Spleen (tissue), 11 donors: Measurements from ENCODE around the gene CYP26C1. TPM values are rescaled to one million over a fixed set of nuclear protein-coding genes. Genes with fewer than 3 reads are reported as not detected.

ENCODE experiments used
- DNase-seq: peaks from one replicate; pipeline ENCODE4 v3.0.0-alpha.2; 2020
- H3K27ac ChIP-seq, 8 donors: fragments of 200-600 bp; sonication (generic) in 7 of 8; 1 replicate in 4 of 8; 2 replicates in 4 of 8; pipeline versions ENCODE4 v1.5.0 to v1.8.0; 2016 to 2021; ENCODE audit warnings: inconsistent platforms in 4 of 8, mild to moderate bottlenecking in 4 of 8, moderate library complexity in 1 of 8
- H3K27me3 ChIP-seq, 7 donors: fragments of 200-600 bp; sonication (generic) in 6 of 7; replicated peaks in 1 of 7; 1 replicate in 4 of 7; 2 replicates in 3 of 7; pipeline versions ENCODE4 v1.5.0 to v1.8.0; 2016 to 2021; ENCODE audit warnings: inconsistent platforms in 3 of 7, mild to moderate bottlenecking in 1 of 7
- H3K36me3 ChIP-seq, 6 donors: fragments of 200-600 bp; sonication (generic) in 5 of 6; 1 replicate in 4 of 6; 2 replicates in 2 of 6; pipeline versions ENCODE4 v1.5.0 to v1.8.0; 2016 to 2021; ENCODE audit warnings: inconsistent platforms in 2 of 6
- H3K4me1 ChIP-seq, 6 donors: fragments of 200-600 bp; sonication (generic) in 5 of 6; 1 replicate in 3 of 6; 2 replicates in 3 of 6; pipeline versions ENCODE4 v1.5.0 to v1.8.0; 2016 to 2021; ENCODE audit warnings: inconsistent platforms in 3 of 6
- H3K4me3 ChIP-seq, 8 donors: fragments of 200-600 bp; sonication (generic) in 7 of 8; 1 replicate in 4 of 8; 2 replicates in 4 of 8; pipeline versions ENCODE4 v1.5.0 to v1.8.0; 2016 to 2021; ENCODE audit warnings: inconsistent platforms in 4 of 8, mild to moderate bottlenecking in 4 of 8, moderate library complexity in 2 of 8
- H3K9me3 ChIP-seq, 8 donors: fragments of 200-600 bp; sonication (generic) in 7 of 8; 1 replicate in 4 of 8; 2 replicates in 4 of 8; pipeline versions ENCODE4 v1.5.0 to v1.8.0; 2016 to 2021; ENCODE audit warnings: inconsistent platforms in 4 of 8
- CTCF ChIP-seq, 11 experiments: fragments of 200-600 bp in 7 of 11; fragments of 450-650 bp in 4 of 11; sonication (generic) in 4 of 11; IDR thresholded peaks in 8 of 11; conservative IDR thresholded peaks in 3 of 11; 1 replicate in 7 of 11; 2 replicates in 4 of 11; pipeline versions ENCODE4 v1.4.0 to v1.8.0; 2016 to 2021; ENCODE audit warnings: antibody characterized with exemption in 11 of 11, inconsistent platforms in 4 of 11, mild to moderate bottlenecking in 1 of 11
- POLR2A ChIP-seq, 3 donors: fragments of 450-650 bp; IDR thresholded peaks; one replicate each; pipeline ENCODE4 v1.5.1; 2017; ENCODE audit warnings: antibody characterized with exemption in 3 of 3, mild to moderate bottlenecking in 1 of 3
- POLR2AphosphoS5 ChIP-seq, 3 donors: sonication (generic); formaldehyde crosslinking; IDR thresholded peaks; one replicate each; pipeline ENCODE4 v1.5.1; 2017; ENCODE audit warnings: antibody characterized with exemption in 3 of 3
- WGBS, 5 donors: extraction: QIAGEN DNeasy Blood & Tissue Kit in 3 of 5; methylation state at CpG; one replicate each; pipeline versions ENCODE4 v1.1.5 to v1.1.7; 2013 to 2018; 5-methylcytosine and 5-hydroxymethylcytosine counted together
- intact Hi-C: fragments of 100-400 bp; cut with DNase I; formaldehyde crosslinking; loops from one replicate; pipeline ENCODE4 v1.15.0; 2023; ENCODE audit warnings: low total_unique reads
- polyA plus RNA-seq, 3 donors: library from polyadenylated mRNA; stranded (reverse); fragments of 200-250 nt; gene quantifications; one replicate each; pipeline ENCODE4 v1.2.1, GENCODE V29; 2013
- total RNA-seq, 7 donors: library from RNA; depleted of rRNA in 3 of 7; stranded (reverse); fragments of >200 nt in 3 of 7; fragmentation: NEBNext Ultra II Directional in 4 of 7; extraction: Animal tissue kit (Norgen Biotek cat#: 25700) in 4 of 7; gene quantifications; one replicate each; pipeline versions ENCODE4 v1.1.0 to v1.2.1, GENCODE V29; 2016 to 2021
- donor health status: healthy with polysubstance abuse.
- donor health status: DM: no; HTN: no; CAD: no; lungs with moderate emphysema.
- donor health status: DM: no; HTN: no; CAD: no.
- donor health status: Bipolar disorder and iron deficiency.
- donor health status: healthy.
- donor health status: DM: no; HTN: no; CAD: no.
- donor health status: DM: yes; HTN: yes; CAD: no.

CYP26C1 gene
- total and polyA plus RNA-seq, 10 donors = 0.04 to 1.3 (median 0.39) TPM

- H3K4me3 ChIP-seq = no peak overlapping the region
- no peak for DNase-seq
- WGBS, 5 donors = 91 to 99% (median 94%) methylated on average over 3 of the region's 3 CpGs
- TF ChIP-seq POLR2AphosphoS5 (IDR thresholded peaks at IDR 0.05) (no peak), CTCF (IDR thresholded peaks at IDR 0.05 in 8 of 11, conservative IDR thresholded peaks at IDR 0.05 in 3 of 11) (no peak), POLR2A (IDR thresholded peaks at IDR 0.05) (no peak)
- no peaks in the 10 kb centered on the region for H3K9me3 ChIP-seq
- peaks cover 0 to 43% (median 10%) of the 10 kb centered on the region in 6 donors for H3K36me3 ChIP-seq
- no peaks in the 10 kb centered on the region for H3K4me1 ChIP-seq
- H3K27ac ChIP-seq = no peak overlapping the region
- peaks cover 0 to 1% (median 0%) of the 10 kb centered on the region in 7 donors for H3K27me3 ChIP-seq
- intact Hi-C loops = no loop called here
Observed at GRCh38 chr10:93054486-93054885, 6.1 kb upstream of the CYP26C1 start.

- TF ChIP-seq POLR2AphosphoS5 (IDR thresholded peaks at IDR 0.05) (no peak), CTCF (IDR thresholded peaks at IDR 0.05 in 8 of 11, conservative IDR thresholded peaks at IDR 0.05 in 3 of 11) (no peak), POLR2A (IDR thresholded peaks at IDR 0.05) (no peak)
- intact Hi-C loops = no loop called here
- peaks cover 13 to 36% (median 30%) of the 10 kb centered on the region in 6 donors for H3K4me1 ChIP-seq
- H3K27ac ChIP-seq = no peak overlapping the region
- no peak overlapping the region for H3K4me3 ChIP-seq
- peaks cover 0 to 38% (median 19%) of the 10 kb centered on the region in 7 donors for H3K27me3 ChIP-seq
- 94 to 99% (median 96%) methylated on average over 3 of the region's 3 CpGs for WGBS, 5 donors
- DNase-seq = no peak
- no peaks in the 10 kb centered on the region for H3K9me3 ChIP-seq
- H3K36me3 ChIP-seq = peaks cover 0 to 45% (median 10%) of the 10 kb centered on the region in 6 donors
Observed at GRCh38 chr10:93058139-93058538, 2.5 kb upstream of the CYP26C1 start.

- no peak overlapping the region for H3K27ac ChIP-seq
- H3K27me3 ChIP-seq = peaks cover 0 to 67% (median 45%) of the 10 kb centered on the region in 7 donors
- DNase-seq = no peak
- intact Hi-C loops = no loop called here
- WGBS, 5 donors = 31 to 49% (median 47%) methylated on average over 42 to 45 of the region's 45 CpGs
- H3K4me1 ChIP-seq = peaks cover 14 to 53% (median 39%) of the 10 kb centered on the region in 6 donors
- H3K4me3 ChIP-seq = peak overlapping the region in 1 of 8 donors; percentile 65
- peak in 1 of 3 donors; percentile 9 for TF ChIP-seq POLR2AphosphoS5 (IDR thresholded peaks at IDR 0.05)
- TF ChIP-seq POLR2A (IDR thresholded peaks at IDR 0.05) = no peak
- H3K9me3 ChIP-seq = no peaks in the 10 kb centered on the region
- H3K36me3 ChIP-seq = peaks cover 0 to 41% (median 10%) of the 10 kb centered on the region in 6 donors
Observed at GRCh38 chr10:93060887-93061593, 442 bp downstream of the CYP26C1 start.

GRCh38 chr10:93061594-93062513 lies 1.3 kb downstream of the CYP26C1 start:
- H3K36me3 ChIP-seq = peaks cover 0 to 38% (median 10%) of the 10 kb centered on the region in 6 donors
- intact Hi-C loops = no loop called here
- H3K4me1 ChIP-seq = peaks cover 14 to 57% (median 40%) of the 10 kb centered on the region in 6 donors
- H3K27me3 ChIP-seq = peaks cover 0 to 75% (median 53%) of the 10 kb centered on the region in 7 donors
- peak; percentile 78 for DNase-seq
- WGBS, 5 donors = 5 to 17% (median 8%) methylated on average over 34 to 57 of the region's 57 CpGs
- peak overlapping the region in 4 of 8 donors; percentile 12 to 46 (median 36) for H3K27ac ChIP-seq
- peak overlapping the region; percentile 18 to 65 (median 38) for H3K4me3 ChIP-seq
- TF ChIP-seq POLR2AphosphoS5 (IDR thresholded peaks at IDR 0.05) = peak; percentile 5 to 63 (median 40)
- TF ChIP-seq POLR2A (IDR thresholded peaks at IDR 0.05) = no peak
- no peak for TF ChIP-seq CTCF (IDR thresholded peaks at IDR 0.05 in 8 of 11, conservative IDR thresholded peaks at IDR 0.05 in 3 of 11)
- H3K9me3 ChIP-seq = no peaks in the 10 kb centered on the region
